ENCODE data around the gene PIK3R3.

Gene PIK3R3

DNA sequence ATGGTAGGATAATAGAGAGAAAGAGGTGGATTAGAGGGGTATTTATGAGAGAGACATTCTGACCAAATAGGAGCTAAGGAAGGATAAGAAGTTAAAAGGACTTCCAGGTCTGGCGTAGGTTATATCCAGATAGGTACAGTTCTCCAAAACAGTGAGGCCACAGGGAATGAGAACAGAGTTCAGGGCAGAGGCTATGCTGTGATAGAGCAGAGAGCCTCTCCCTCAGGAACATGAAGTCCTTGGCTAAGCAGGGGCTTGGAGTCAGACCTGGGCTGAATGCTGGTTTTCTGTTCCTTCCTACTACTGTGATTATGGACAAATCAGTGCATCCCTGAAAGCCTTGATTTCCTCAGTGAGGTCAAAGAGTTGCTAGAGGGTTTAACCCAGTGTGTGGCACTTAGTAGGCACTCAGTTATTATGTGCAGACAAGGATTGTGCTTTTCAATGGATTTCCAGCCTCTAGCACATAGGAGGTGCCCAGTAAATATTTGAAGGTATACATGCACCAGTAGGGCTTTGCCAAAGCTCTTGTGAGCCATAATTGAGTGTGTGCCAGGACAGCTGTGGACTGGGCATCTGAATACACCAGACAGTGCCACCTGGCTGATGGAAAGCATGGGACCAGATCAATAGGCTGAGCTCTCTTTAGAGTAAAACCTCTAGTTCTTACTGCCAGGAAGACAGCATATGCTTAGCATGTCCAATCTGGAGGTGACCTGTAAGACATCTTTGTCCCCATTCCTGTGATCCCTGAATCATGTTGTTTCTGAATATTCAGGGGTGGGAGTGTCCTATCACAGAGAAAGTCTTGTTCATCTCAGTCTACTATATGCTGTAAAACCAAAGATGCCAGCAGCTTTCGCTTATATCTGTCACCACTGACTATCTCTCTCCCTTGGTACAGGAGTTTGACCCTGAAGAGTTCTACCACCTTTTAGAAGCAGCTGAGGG, 111.1 kb downstream of the PIK3R3 start:
- TF ChIP-seq, protein P1, sequence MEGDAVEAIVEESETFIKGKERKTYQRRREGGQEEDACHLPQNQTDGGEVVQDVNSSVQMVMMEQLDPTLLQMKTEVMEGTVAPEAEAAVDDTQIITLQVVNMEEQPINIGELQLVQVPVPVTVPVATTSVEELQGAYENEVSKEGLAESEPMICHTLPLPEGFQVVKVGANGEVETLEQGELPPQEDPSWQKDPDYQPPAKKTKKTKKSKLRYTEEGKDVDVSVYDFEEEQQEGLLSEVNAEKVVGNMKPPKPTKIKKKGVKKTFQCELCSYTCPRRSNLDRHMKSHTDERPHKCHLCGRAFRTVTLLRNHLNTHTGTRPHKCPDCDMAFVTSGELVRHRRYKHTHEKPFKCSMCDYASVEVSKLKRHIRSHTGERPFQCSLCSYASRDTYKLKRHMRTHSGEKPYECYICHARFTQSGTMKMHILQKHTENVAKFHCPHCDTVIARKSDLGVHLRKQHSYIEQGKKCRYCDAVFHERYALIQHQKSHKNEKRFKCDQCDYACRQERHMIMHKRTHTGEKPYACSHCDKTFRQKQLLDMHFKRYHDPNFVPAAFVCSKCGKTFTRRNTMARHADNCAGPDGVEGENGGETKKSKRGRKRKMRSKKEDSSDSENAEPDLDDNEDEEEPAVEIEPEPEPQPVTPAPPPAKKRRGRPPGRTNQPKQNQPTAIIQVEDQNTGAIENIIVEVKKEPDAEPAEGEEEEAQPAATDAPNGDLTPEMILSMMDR (IDR thresholded peaks at IDR 0.05; ENCODE audit: low read depth, low read length, missing control alignments) = no peak
- Histone ChIP-seq H3K4me3 (ENCODE audit: low read depth, low read length) (no peak overlapping the region), H3K36me3 (replicated peaks) (peaks cover 18% of the 10 kb centered on the region), H3K27ac (no peak overlapping the region), H3K27me3 (replicated peaks) (no peaks in the 10 kb centered on the region)
- DNase-seq = no peak
- in situ Hi-C loops (cut with HindIII; ENCODE audit: low pct_ligation_motif_present, low sequenced_read_pairs) = no loop called here

DNA sequence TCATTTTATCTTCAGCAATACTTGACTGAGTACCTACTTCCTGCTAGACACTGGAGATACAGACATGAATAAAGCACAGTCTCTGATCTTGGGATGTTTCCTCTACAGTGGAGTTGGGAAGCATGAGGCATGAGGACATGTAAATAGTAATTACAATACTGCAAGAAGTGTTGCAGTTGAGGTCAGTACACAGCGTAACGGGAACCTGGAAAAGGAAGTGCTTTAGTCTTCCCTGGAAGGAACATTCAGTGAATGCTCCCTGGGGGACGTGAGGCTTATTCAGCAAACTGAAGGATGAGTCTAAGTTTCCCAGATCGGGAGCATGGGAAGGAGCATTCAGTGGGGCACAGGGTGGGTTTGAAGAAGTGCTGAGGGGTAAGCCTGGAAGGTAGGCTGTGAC, 112.4 kb downstream of the PIK3R3 start:
- TF ChIP-seq, protein P1 (IDR thresholded peaks at IDR 0.05; ENCODE audit: low read depth, low read length, missing control alignments) = no peak
- in situ Hi-C loops (cut with HindIII; ENCODE audit: low pct_ligation_motif_present, low sequenced_read_pairs) = no loop called here
- no peak for DNase-seq
- Histone ChIP-seq H3K4me3 (ENCODE audit: low read depth, low read length) (no peak overlapping the region), H3K27ac (no peak overlapping the region), H3K27me3 (replicated peaks) (no peaks in the 10 kb centered on the region), H3K36me3 (replicated peaks) (peaks cover 18% of the 10 kb centered on the region)

DNA sequence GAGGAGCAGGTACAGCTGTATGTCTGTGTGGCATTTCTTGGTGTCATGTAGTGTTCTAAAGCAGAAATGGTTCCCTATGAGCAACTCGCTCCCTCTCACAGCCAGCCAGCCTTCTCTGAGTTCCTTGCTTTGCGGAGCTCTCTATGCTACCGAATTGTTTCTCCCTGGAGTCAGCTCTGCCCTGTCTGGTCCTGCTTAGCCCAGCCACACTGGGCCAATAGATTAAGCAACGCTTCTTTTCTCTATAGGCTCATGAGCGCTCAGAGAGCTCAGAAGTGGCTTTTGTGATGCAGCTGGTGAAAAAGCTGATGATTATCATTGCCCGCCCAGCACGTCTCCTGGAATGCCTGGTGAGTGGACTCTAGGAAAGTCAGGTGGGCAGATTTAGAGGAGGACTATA, 113.1 kb downstream of the PIK3R3 start:
- TF ChIP-seq, protein P1 (IDR thresholded peaks at IDR 0.05; ENCODE audit: low read depth, low read length, missing control alignments) = no peak
- Histone ChIP-seq H3K4me3 (ENCODE audit: low read depth, low read length) (no peak overlapping the region), H3K27me3 (replicated peaks) (no peaks in the 10 kb centered on the region), H3K27ac (no peak overlapping the region), H3K36me3 (replicated peaks) (peaks cover 18% of the 10 kb centered on the region)
- in situ Hi-C loops (cut with HindIII; ENCODE audit: low pct_ligation_motif_present, low sequenced_read_pairs) = no loop called here
- DNase-seq = no peak

DNA sequence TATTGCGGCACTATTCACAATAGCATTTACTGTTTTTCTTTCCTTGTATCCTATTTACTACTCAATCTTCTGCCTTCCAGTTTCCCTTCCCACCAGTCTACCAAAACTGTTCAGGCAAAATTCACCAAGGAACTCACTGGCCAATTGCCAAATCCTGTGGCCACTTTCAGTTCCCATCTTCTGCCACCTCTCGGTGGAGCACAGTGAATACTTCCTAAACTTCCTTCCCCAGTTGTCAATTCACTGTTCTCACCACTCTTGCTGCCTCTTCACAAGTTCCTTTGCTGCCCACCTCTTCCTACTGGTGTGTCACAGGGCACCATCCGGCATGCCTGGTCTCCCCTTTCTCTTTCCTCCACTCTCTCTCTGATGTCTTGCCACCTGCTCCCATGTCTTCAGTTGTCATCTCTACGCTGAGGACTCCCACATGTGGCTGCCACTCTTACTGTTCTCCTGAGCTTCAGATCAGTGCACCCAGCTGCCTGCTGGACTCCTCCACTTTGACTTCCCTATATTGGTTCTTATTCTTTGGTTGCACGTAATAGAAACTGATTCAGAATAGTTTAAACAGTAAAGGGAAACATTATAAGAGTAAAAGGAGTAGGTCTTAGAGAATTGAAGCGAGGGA, 114.4 kb downstream of the PIK3R3 start:
- Histone ChIP-seq H3K36me3 (replicated peaks) (peaks cover 12% of the 10 kb centered on the region), H3K27me3 (replicated peaks) (no peaks in the 10 kb centered on the region), H3K27ac (no peak overlapping the region), H3K4me3 (ENCODE audit: low read depth, low read length) (no peak overlapping the region)
- no peak for DNase-seq
- in situ Hi-C loops (cut with HindIII; ENCODE audit: low pct_ligation_motif_present, low sequenced_read_pairs) = no loop called here
- TF ChIP-seq, protein P1 (IDR thresholded peaks at IDR 0.05; ENCODE audit: low read depth, low read length, missing control alignments) = no peak

DNA sequence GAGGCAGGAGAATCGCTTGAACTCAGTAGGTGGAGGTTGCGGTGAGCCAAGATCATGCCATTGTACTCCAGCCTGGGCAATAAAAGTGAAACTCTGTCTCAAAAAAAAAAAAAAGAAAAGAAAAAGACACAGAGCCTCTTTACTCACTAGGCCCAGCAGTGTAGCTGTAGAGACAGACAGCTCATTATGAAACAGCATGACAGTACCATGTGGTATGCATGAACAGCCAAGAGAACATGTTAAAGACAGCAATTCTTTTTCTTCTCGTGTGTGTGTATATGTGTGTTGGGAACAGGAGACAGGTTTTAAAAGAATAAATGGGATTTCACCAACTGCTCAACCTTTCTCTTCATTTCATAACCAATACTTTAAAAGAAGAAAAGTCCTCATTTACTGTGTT, 118.8 kb downstream of the PIK3R3 start:
- Histone ChIP-seq H3K27ac (no peak overlapping the region), H3K4me3 (ENCODE audit: low read depth, low read length) (no peak overlapping the region), H3K27me3 (replicated peaks) (no peaks in the 10 kb centered on the region), H3K36me3 (replicated peaks) (peaks cover 21% of the 10 kb centered on the region)
- in situ Hi-C loops (cut with HindIII; ENCODE audit: low pct_ligation_motif_present, low sequenced_read_pairs) = no loop called here
- no peak for DNase-seq
- TF ChIP-seq, protein P1 (IDR thresholded peaks at IDR 0.05; ENCODE audit: low read depth, low read length, missing control alignments) = no peak

Measured in brain microvascular endothelial cell (primary cell).